Activated T-helper 1 cell treated with anti-CD3 and anti-CD28 coated beads, Interleukin-12 subunit alpha, Interleukin-12 subunit beta, Interleukin-2, Interleukin-4 antibody, amounts not matched to agents 30 ng/mL and 10 ng/mL and 1 ng/mL, durations not matched to agents 14 hours and 24 hours and 36 hours (primary cell): Measurements from ENCODE around the gene USP16. TPM values are rescaled to one million over a fixed set of nuclear protein-coding genes. Genes with fewer than 3 reads are reported as not detected.
A peak's percentile ranks its signal among the peaks of the same experiment; 100 is the strongest.
"Not testable (repeated sequence)": the region's sequence is repeated elsewhere in the genome, so short reads cannot be mapped to it uniquely, and the experiment has no call there.

Source experiments
- DNase-seq: peaks from one replicate; pipeline ENCODE4 v3.0.0; 2021; ENCODE audit warnings: low spot score
- H3K27ac Mint-ChIP-seq: one replicate; pipeline ENCODE4 v1.8.0; 2021; ENCODE audit warnings: mild to moderate bottlenecking, mixed read lengths
- H3K27me3 Mint-ChIP-seq: one replicate; pipeline ENCODE4 v1.8.0; 2022; ENCODE audit warnings: mild to moderate bottlenecking, moderate library complexity, mixed read lengths; ENCODE audit not compliant: insufficient read depth
- H3K36me3 Mint-ChIP-seq: one replicate; pipeline ENCODE4 v1.8.0; 2021; ENCODE audit warnings: low read depth, mixed read lengths
- H3K4me1 Mint-ChIP-seq: one replicate; pipeline ENCODE4 v1.8.0; 2021; ENCODE audit warnings: low read depth, mixed read lengths
- H3K4me3 Mint-ChIP-seq: one replicate; pipeline ENCODE4 v1.8.0; 2021; ENCODE audit warnings: mild to moderate bottlenecking, moderate library complexity, mixed read lengths
- H3K9me3 Mint-ChIP-seq: one replicate; pipeline ENCODE4 v1.8.0; 2021; ENCODE audit warnings: mixed read lengths
- intact Hi-C: fragments of 100-400 bp; cut with micrococcal nuclease; formaldehyde crosslinking; loops from one replicate; pipeline ENCODE4 v1.15.1; 2024
- total RNA-seq: library from RNA; stranded (reverse); gene quantifications from 2 replicates; pipeline ENCODE4 v1.2.3, GENCODE V29; 2022

The USP16 gene
- total RNA-seq, 1 donor from 2014 or later = 44.7 TPM

DNA sequence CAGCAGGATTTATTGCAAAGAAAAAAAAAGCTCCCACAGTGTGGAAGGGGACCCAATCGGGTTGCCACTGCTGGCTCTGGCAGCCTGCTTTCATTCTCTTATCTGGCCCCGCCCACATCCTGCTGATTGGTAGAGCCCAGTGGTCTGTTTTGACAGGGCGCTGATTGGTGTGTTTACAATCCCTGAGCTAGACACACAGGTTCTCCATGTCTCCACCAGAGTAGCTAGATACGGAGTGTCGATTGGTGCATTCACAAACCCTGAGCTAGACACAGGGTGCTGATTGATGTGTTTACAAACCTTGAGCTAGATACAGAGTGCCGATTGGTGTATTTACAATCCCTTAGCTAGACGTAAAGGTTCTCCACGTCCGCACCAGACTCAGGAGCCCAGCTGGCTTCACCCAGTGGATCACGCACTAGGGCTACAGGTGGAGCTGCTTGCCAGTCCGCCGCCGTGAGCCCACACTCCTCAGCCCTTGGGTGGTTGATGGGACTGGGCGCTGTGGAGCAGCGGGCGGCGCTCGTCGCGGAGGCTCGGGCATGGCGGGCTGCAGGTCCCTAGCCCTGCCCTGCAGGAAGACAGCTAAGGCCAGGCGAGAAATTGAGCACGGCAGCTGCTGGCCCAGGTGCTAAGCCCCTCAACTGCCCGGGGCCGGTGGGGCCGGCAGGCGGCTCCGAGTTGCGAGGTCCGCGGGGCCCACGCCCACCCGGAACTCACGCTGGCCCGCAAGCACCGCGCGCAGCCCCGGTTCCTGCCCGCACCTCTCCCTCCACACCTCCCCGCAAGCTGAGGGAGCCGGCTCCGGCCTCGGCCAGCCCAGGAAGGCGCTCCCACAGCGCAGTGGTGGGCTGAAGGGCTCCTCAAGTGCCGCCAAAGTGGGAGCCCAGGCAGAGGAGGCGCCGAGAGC lies 52.5 kb downstream of the USP16 start:
- not testable (repeated sequence) for H3K9me3 Mint-ChIP-seq, H3K27me3 Mint-ChIP-seq
- peak; percentile 77 for DNase-seq
- intact Hi-C loops = loop anchor here (1.0 to 10.0 kb wide), 4 partner anchors 84 to 578 kb away; no protein-coding TSS in a partner anchor
- H3K4me1 Mint-ChIP-seq = peaks cover 64% of the 10 kb centered on the region
- peak overlapping the region; percentile 86 for H3K4me3 Mint-ChIP-seq
- peak overlapping the region; percentile 94 for H3K27ac Mint-ChIP-seq
- peaks cover 10% of the 10 kb centered on the region for H3K36me3 Mint-ChIP-seq

DNA sequence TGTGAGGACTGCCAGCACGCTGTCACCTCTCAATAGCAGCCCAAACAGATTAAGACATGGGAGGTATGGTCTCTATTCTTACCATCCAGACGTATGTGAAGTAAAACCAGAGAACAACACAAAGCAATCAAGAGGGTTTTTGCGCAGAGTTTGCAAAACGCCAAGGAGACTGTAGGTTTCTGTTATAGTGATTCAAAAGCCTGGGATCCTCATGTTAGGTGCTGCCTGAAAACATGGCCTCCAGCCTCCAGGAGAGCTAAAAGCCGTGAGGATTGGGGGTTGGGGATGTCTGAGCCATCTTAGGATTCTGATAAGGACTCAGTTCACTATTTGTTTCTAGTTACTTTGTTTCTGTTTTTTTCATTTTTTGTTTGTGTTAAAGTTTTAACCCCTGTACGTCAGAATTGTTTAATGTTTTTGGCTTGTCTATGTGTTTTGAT lies 53.2 kb downstream of the USP16 start:
- H3K9me3 Mint-ChIP-seq = peaks cover 5% of the 10 kb centered on the region
- H3K4me1 Mint-ChIP-seq = peaks cover 57% of the 10 kb centered on the region
- H3K27ac Mint-ChIP-seq = peak overlapping the region; percentile 94
- intact Hi-C loops = loop anchor here (1.0 to 10.0 kb wide), 4 partner anchors 84 to 577 kb away; no protein-coding TSS in a partner anchor
- peak overlapping the region; percentile 86 for H3K4me3 Mint-ChIP-seq
- no peak for DNase-seq
- peaks cover 11% of the 10 kb centered on the region for H3K36me3 Mint-ChIP-seq
- H3K27me3 Mint-ChIP-seq = peaks cover 2% of the 10 kb centered on the region

DNA sequence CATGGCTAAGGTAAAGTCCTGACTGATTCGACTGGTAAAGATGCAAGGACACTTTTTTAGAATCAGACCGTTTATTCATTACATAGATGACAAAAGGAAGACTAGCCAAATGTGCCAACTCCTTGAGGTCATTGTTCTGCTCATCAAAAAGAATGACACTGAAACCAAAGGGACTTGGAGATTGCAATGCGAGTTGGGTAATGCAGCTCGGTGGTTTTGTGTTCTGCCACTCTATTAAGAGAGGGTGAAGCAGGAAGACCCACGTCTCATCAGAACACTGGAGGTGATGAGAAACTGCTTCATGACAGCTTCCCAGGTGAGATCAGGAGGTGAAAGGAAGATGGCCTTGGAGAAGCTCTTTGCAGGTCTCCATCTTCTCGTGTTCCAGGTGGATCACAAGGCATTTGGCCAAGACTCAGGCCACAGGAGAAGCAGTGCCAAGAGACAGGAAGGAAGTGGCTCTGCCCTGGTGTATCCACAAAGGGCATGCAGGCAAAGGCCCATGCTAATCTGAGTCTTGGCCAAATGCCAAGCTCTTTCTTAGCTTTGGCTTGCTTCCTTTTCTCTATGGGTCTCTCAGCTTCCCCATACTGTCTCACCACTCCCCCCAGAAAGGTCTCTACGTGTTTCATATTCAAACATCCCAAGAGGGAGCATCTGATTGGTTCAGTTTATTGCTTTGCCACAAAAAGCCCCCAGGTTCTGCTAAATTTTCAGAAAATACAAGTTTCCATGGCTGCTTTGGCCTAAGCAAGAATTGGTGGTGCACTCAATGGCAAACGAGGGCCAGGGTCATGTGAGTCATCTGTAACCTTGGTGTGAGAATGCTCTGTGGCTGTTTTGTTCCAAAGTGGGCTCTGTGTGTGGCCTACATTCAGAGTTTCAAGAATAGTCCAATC lies 54.6 kb downstream of the USP16 start:
- Mint-ChIP-seq H3K27ac (peak overlapping the region; percentile 65), H3K4me3 (peak overlapping the region; percentile 86), H3K9me3 (peaks cover 5% of the 10 kb centered on the region), H3K27me3 (peaks cover 2% of the 10 kb centered on the region), H3K4me1 (peaks cover 47% of the 10 kb centered on the region), H3K36me3 (peaks cover 4% of the 10 kb centered on the region)
- no peak for DNase-seq
- intact Hi-C loops = loop anchor here (5.0 to 10.0 kb wide), 2 partner anchors 168 to 576 kb away; no protein-coding TSS in a partner anchor

DNA sequence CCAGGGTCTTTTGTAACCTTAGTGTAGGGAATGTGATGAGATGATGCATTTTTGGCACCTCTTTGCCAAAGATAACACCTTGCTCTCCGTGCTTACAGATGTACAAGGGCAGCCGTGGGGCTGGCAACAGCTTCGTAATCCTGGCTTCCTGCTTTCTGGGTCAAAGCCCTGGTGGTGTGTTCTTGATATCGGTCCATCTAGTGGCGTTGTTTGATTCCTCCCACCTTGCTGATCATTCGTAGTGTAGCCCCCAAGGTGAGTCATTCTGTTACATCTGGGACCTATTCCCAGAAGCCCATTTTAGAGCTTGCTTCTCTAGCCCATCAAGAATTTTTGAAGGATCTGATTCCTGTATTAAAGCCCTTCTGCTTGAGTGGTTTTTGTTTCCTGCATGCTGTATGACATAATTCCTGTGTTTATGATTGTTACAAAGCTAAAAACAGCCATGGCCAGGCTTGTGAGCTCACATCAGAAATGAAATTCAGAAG lies 56.0 kb downstream of the USP16 start:
- Mint-ChIP-seq H3K36me3 (peaks cover 4% of the 10 kb centered on the region), H3K9me3 (peaks cover 5% of the 10 kb centered on the region), H3K27ac (peak overlapping the region; percentile 65), H3K4me1 (peaks cover 41% of the 10 kb centered on the region), H3K27me3 (peaks cover 2% of the 10 kb centered on the region), H3K4me3 (peak overlapping the region; percentile 63)
- intact Hi-C loops = no loop called here
- DNase-seq = no peak

DNA sequence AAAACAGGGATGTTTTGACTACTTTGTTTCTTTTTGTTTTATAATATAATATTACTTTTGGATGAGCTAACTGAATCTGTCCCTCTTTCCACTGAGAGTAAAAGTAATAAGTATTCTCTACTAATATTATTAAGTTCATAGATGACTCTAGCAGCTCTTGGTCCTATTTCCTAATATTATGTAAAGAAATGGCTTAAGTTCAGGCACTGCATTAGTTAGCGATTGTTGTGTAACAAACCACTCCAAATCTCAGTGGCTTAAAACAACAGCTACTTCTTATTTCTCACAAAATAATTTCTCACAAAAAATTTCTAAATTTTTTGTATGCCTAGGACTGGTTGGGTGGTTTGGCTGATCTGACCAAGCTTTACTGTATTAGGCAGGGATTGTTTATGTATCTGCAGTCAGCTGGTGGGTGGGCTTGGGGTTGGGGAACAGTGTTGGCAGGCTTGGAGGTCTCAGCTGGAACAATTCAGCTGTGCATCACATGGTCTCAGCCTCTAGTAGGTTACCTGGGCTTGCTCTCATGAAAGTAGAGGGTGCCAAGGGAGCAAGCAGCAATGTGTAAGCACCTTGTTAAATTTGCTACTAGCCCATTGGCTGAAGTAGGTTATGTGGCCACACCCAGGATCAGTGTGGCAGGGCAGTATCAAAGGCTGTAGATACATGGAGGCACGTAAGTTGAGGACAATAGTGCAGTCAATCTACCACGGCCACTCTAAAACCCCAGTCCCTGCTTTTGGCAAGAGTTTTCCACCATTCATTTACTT lies 57.8 kb downstream of the USP16 start:
- Mint-ChIP-seq H3K36me3 (peaks cover 4% of the 10 kb centered on the region), H3K4me3 (no peak overlapping the region), H3K4me1 (peaks cover 27% of the 10 kb centered on the region), H3K9me3 (peaks cover 5% of the 10 kb centered on the region), H3K27me3 (peaks cover 11% of the 10 kb centered on the region), H3K27ac (no peak overlapping the region)
- intact Hi-C loops = no loop called here
- DNase-seq = no peak

DNA sequence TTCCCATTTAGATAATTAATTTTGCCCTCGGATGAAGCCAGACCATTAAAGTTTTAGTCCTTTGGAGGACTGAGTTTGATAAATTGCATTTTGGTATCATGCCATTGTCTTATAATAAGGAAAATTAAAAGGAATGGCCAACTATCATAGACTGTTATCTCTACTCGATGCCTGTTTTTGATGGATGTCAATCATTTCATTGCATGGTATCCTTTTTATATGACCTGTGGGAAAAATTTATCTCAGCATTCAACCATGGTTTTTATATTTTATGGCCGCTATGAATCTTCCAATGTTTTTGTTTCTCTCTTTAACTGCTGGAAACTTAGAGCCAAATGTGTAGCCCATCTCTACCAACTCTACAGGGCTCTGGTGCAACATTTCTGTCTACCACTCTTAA lies 58.8 kb downstream of the USP16 start:
- intact Hi-C loops = no loop called here
- DNase-seq = no peak
- Mint-ChIP-seq H3K27me3 (peaks cover 11% of the 10 kb centered on the region), H3K36me3 (peaks cover 4% of the 10 kb centered on the region), H3K9me3 (peaks cover 5% of the 10 kb centered on the region), H3K4me3 (no peak overlapping the region), H3K4me1 (peaks cover 24% of the 10 kb centered on the region), H3K27ac (no peak overlapping the region)

DNA sequence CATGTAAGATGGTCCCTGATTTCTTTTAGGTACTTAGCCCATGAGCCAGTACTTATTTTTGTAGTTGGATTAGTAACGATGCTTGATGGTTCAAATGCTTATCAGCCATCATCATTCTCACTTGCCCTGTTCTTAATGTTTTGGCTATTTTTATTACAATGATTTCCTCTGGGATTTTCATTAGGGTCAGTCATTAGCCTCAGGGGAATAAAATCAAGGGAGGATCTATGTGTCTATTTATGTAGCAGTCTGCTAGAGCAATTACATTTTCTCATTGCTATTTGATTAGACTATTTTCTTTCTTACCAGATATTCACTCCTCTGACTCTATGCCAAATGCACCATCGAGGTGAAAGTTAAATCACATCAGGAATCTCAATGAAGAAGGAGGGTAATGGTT lies 59.9 kb downstream of the USP16 start:
- H3K27me3 Mint-ChIP-seq = peaks cover 11% of the 10 kb centered on the region
- H3K36me3 Mint-ChIP-seq = peaks cover 3% of the 10 kb centered on the region
- H3K9me3 Mint-ChIP-seq = no peaks in the 10 kb centered on the region
- no peak overlapping the region for H3K27ac Mint-ChIP-seq
- DNase-seq = no peak
- H3K4me3 Mint-ChIP-seq = no peak overlapping the region
- H3K4me1 Mint-ChIP-seq = peaks cover 15% of the 10 kb centered on the region
- intact Hi-C loops = no loop called here

DNA sequence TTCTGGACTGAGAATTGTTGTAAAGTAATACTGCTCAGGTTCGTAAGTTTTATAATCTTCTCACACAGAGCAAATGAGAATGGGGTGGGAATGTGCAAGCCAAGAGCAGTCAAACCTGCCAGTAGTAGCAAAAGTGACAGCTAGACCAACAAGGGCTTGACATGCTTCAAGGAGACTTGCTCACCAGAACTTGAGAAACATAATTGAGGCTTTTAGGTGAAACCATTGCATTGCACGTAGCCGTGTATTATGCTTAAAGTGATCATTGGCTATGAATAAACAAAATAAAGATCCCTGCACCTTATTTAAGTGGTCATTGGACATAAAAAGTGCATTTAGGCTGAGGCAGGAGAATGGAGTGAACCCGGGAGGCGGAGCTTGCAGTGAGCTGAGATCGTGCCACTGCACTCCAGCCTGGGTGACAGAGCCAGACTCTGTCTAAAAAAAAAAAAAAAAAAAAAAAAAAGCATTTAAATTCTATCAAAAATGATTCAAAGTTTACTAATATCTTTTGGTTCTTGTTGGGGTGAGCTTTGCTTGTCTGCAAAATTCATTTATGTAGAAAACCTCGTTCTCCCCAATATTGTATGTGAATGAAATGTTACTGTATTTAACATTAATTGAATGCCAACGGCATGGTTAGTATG lies 60.8 kb downstream of the USP16 start:
- no peak overlapping the region for H3K27ac Mint-ChIP-seq
- peaks cover 12% of the 10 kb centered on the region for H3K4me1 Mint-ChIP-seq
- no peak for DNase-seq
- no peak overlapping the region for H3K4me3 Mint-ChIP-seq
- intact Hi-C loops = no loop called here
- H3K36me3 Mint-ChIP-seq = peaks cover 3% of the 10 kb centered on the region
- peaks cover 12% of the 10 kb centered on the region for H3K27me3 Mint-ChIP-seq
- no peaks in the 10 kb centered on the region for H3K9me3 Mint-ChIP-seq

DNA sequence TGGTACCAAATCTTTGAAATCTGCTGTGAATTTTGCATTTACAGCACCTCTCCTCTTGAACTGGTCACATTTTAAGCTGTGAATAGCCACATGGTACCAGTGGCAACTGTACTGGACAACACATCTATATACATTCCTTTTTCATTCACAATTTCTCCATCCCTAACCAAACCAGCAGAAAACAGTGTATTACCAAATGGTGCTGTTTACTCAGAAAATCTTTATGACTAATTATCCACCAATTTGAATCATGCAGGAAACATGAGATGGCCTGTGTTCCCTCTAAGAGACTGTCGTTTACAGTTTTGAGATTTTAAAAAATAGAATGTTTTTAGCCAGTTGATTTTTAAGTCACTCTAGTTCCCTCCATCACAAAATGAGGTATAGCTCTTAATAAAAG lies 66.6 kb downstream of the USP16 start:
- Mint-ChIP-seq H3K9me3 (no peaks in the 10 kb centered on the region), H3K27ac (peak overlapping the region; percentile 56), H3K36me3 (peaks cover 3% of the 10 kb centered on the region), H3K27me3 (peaks cover 13% of the 10 kb centered on the region), H3K4me3 (no peak overlapping the region), H3K4me1 (peaks cover 24% of the 10 kb centered on the region)
- intact Hi-C loops = loop anchor here (5.0 kb wide), 1 partner anchor 56 kb away; no protein-coding TSS in a partner anchor
- DNase-seq = no peak

DNA sequence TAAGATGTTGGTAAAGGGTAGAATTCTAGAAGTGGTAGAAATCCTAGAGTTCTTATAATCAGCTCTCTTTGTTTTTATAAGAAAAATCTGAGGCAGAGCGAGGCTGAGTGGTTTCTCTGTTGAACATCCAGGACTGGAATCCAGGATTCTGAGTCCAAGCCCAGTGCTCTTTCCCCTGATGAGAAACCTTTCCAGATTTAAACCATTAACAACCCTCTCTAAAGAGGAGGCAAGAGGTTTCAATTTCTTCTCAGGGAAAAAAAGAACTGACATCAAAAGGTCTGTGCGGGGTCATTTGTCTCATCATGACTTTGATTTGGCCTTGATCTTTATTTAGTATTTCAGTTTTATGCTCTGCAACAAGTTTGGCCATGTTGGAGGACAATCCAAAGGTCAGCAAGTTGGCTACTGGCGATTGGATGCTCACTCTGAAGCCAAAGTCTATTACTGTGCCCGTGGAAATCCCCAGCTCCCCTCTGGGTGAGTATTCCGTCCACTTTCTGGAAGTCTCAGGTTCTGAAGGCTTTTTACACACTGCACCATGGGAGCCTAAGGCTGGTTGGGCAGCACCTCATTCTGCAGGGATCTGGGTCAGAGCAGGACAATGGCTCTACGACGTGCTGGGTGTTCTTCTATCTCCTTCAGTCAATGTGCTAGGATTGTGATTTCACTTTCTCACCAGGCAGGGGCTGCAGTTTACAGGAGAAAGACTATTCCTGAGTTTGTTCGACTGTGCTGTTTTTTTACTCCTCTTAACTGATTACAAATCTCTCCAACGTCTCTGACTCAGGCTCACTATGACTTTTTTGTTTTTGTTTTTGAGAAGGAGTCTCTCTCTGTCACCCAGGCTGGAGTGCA lies 67.9 kb downstream of the USP16 start:
- Mint-ChIP-seq H3K27ac (no peak overlapping the region), H3K4me1 (peaks cover 24% of the 10 kb centered on the region), H3K36me3 (peaks cover 3% of the 10 kb centered on the region), H3K27me3 (peaks cover 9% of the 10 kb centered on the region), H3K9me3 (no peaks in the 10 kb centered on the region), H3K4me3 (no peak overlapping the region)
- no peak for DNase-seq
- intact Hi-C loops = loop anchor here (5.0 kb wide), 1 partner anchor 55 kb away; no protein-coding TSS in a partner anchor
